BE2C (cell line): Measurements from ENCODE around the gene PITPNC1.
"Not testable (repeated sequence)": the region's sequence is repeated elsewhere in the genome, so short reads cannot be mapped to it uniquely, and the experiment has no call there.

Experiments
- DNase-seq: peaks from one replicate; pipeline ENCODE4 v3.0.0-alpha.2; 2020
- H3K27me3 ChIP-seq: fragments of 250-450 bp; sonication (Bioruptor Pico); 2 replicates; pipeline ENCODE4 v1.5.1; 2020; ENCODE audit warnings: mild to moderate bottlenecking
- H3K36me3 ChIP-seq: fragments of 250-450 bp; sonication (Bioruptor Pico); 2 replicates; pipeline ENCODE4 v1.5.1; 2020; ENCODE audit warnings: mild to moderate bottlenecking
- H3K4me1 ChIP-seq: fragments of 250-450 bp; sonication (Bioruptor Pico); 2 replicates; pipeline ENCODE4 v1.5.1; 2020
- H3K4me3 ChIP-seq: 2 replicates; pipeline ENCODE4 v1.5.1; 2011; ENCODE audit warnings: low read depth, low read length
- H3K9me3 ChIP-seq: fragments of 250-450 bp; sonication (Bioruptor Pico); 2 replicates; pipeline ENCODE4 v1.5.1; 2020
- TF ChIP-seq, protein P1 (sequence below): IDR thresholded peaks from 2 replicates; pipeline ENCODE4 v1.5.1; 2012; ENCODE audit warnings: mild to moderate bottlenecking, low read depth, low read length

Gene PITPNC1

GRCh38 chr17:67623767-67624166, 246.7 kb downstream of the PITPNC1 start:
- Histone ChIP-seq H3K4me1 (no peaks in the 10 kb centered on the region), H3K9me3 (no peaks in the 10 kb centered on the region; the same call in 1 of the 2 replicates), H3K36me3 (no peaks in the 10 kb centered on the region), H3K4me3 (no peak overlapping the region), H3K27me3 (no peaks in the 10 kb centered on the region)
- TF ChIP-seq, protein P1, sequence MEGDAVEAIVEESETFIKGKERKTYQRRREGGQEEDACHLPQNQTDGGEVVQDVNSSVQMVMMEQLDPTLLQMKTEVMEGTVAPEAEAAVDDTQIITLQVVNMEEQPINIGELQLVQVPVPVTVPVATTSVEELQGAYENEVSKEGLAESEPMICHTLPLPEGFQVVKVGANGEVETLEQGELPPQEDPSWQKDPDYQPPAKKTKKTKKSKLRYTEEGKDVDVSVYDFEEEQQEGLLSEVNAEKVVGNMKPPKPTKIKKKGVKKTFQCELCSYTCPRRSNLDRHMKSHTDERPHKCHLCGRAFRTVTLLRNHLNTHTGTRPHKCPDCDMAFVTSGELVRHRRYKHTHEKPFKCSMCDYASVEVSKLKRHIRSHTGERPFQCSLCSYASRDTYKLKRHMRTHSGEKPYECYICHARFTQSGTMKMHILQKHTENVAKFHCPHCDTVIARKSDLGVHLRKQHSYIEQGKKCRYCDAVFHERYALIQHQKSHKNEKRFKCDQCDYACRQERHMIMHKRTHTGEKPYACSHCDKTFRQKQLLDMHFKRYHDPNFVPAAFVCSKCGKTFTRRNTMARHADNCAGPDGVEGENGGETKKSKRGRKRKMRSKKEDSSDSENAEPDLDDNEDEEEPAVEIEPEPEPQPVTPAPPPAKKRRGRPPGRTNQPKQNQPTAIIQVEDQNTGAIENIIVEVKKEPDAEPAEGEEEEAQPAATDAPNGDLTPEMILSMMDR, result no peak
- DNase-seq, result no peak

DNA sequence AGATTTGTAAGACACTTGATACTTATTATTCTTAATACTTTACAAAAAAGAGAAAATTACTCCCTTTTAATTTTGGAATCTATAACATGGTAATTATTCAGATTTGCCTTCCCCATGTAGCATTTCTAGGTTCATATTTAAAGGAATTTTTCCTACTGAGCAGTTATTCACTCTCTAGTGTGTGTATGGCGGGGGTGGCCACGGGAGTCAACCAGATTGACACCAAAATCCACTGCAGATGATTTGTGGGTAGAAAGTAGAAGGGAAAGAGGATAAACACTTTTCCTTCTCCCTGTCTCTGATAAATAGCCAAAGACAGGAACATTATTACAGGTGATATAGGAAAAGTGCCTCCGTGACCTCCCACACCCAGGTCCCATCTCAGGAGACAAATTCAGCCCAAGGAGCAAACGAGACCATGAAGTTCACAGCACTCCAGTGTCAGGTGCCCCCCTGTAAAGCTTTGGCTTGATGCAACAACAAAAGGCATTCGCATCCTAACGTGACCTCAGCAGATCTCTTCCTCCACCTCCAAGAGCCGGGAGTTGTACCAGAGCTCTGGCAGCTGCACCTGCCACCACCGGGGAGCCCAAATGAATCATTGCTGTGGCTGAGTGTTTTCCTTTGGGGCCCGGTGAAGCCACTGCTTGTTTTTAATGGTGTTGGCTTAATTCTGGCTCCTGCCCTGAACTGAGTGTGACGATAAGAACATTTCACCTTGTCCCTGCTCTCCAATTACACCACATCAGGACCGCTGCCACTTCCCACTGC, 248.0 kb downstream of the PITPNC1 start:
- Histone ChIP-seq H3K4me3 (no peak overlapping the region), H3K9me3 (no peaks in the 10 kb centered on the region; the same call in 1 of the 2 replicates), H3K4me1 (no peaks in the 10 kb centered on the region), H3K36me3 (no peaks in the 10 kb centered on the region), H3K27me3 (no peaks in the 10 kb centered on the region)
- peak; percentile 16 for DNase-seq
- TF ChIP-seq, protein P1, result no peak

- no peaks in the 10 kb centered on the region for H3K4me1 ChIP-seq
- H3K9me3 ChIP-seq, result no peaks in the 10 kb centered on the region; the same call in 1 of the 2 replicates
- no peak for DNase-seq
- TF ChIP-seq, protein P1, result no peak
- no peaks in the 10 kb centered on the region for H3K36me3 ChIP-seq
- no peak overlapping the region for H3K4me3 ChIP-seq
- no peaks in the 10 kb centered on the region for H3K27me3 ChIP-seq
Observed at GRCh38 chr17:67625971-67626370, 248.9 kb downstream of the PITPNC1 start.

- no peaks in the 10 kb centered on the region for H3K36me3 ChIP-seq
- H3K4me1 ChIP-seq, result no peaks in the 10 kb centered on the region
- H3K27me3 ChIP-seq, result no peaks in the 10 kb centered on the region
- TF ChIP-seq, protein P1, result peak; percentile 66
- H3K4me3 ChIP-seq, result no peak overlapping the region
- no peaks in the 10 kb centered on the region; the same call in 1 of the 2 replicates for H3K9me3 ChIP-seq
- peak; percentile 51 for DNase-seq
Observed at GRCh38 chr17:67628580-67629013, 251.5 kb downstream of the PITPNC1 start.

DNA sequence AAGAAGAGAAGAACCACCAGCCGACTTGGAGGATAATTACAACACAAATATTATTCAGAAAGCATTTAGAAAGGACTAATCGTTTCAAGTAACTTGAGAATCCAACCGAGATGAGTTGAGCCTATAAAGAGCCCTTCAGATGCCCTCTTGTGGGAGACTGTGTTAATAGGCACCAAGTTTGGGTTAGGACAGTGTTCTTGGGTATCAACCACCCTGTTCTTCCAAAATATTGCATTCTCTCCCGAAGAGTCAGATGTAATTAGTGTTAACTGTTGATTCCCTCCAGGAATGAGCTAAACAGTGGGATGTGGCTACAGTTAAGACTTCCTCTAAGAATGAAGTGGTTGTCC, 252.9 kb downstream of the PITPNC1 start:
- Histone ChIP-seq H3K9me3 (no peaks in the 10 kb centered on the region; the same call in 1 of the 2 replicates), H3K4me3 (no peak overlapping the region), H3K27me3 (no peaks in the 10 kb centered on the region), H3K4me1 (no peaks in the 10 kb centered on the region), H3K36me3 (no peaks in the 10 kb centered on the region)
- no peak for DNase-seq
- TF ChIP-seq, protein P1, result peak; percentile 57

- H3K4me3 ChIP-seq, H3K36me3 ChIP-seq: not testable (repeated sequence)
Observed at GRCh38 chr17:67630836-67631235, 253.8 kb downstream of the PITPNC1 start.

More at GRCh38 chr17:67630836-67631235, 253.8 kb downstream of the PITPNC1 start:
- H3K27me3 ChIP-seq, DNase-seq, H3K9me3 ChIP-seq, H3K4me1 ChIP-seq: not testable (repeated sequence)
